NB4 (cell line): Measurements from ENCODE around the gene MSH6.

Experiments
- CTCF ChIP-seq: IDR thresholded peaks from one replicate; pipeline ENCODE4 v1.5.1; 2012; ENCODE audit warnings: low read depth, low read length
- POLR2A ChIP-seq: IDR thresholded peaks from 2 replicates; pipeline ENCODE4 v1.6.1; 2011; ENCODE audit warnings: mild to moderate bottlenecking; ENCODE audit not compliant: insufficient read length; ENCODE audit errors: extremely low read depth

- TF ChIP-seq POLR2A: no peak
- TF ChIP-seq CTCF: no peak
Measured at GRCh38 chr2:47796090-47796697, 13.2 kb downstream of the MSH6 start.
